GM12892 (cell line): Measurements from ENCODE around the gene DGLUCY.

ENCODE experiments used
- POLR2A ChIP-seq: IDR thresholded peaks from 2 replicates; pipeline ENCODE4 v1.6.1; 2011; ENCODE audit warnings: low read depth, low read length, control low read depth
- POLR2AphosphoS5 ChIP-seq: IDR thresholded peaks from 2 replicates; pipeline ENCODE4 v1.6.1; 2011; ENCODE audit warnings: low read depth, low read length, control low read depth

DNA sequence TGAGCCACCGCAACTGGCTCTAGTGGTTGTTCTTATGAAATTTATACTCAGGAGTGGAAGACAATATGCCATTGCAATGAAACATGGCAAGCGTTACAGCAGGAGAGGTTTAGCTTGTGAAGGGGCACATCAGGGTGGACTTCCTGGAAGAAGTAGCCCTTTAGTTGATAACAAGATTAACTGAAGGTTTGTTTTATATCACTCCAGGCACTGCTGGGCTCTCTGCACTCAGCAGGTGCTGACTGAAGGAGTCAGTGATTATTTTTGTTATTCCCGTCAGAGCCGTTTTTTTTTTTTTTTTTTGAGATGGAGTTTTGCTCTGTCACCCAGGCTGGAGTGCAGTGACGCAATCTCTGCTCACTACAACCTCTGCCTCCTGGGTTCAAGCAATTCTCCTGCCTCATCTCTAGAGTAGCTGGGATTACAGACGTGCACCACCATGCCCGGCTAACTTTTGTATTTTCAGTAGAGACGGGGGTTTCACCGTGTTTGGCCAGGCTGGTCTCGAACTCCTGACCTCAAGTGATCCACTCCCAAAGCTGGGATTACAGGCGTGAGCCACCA, 148.2 kb downstream of the DGLUCY start:
- TF ChIP-seq POLR2AphosphoS5 (no peak), POLR2A (no peak)
